OCI-LY7 (cell line): ENCODE results near the gene TOP3A. TPM values are rescaled to one million over a fixed set of nuclear protein-coding genes. Genes with fewer than 3 reads are reported as not detected.

ENCODE experiments used
- BruUV-seq: library from RNA; stranded (reverse); fragments of 400-500 nt; replicated peaks from 2 replicates; lab custom pipeline; 2021; lab: Mats Ljungman, UMichigan
- CTCF ChIA-PET: fragments of 300-600 bp; sonication (Branson Sonifier 250); formaldehyde crosslinking; loops from one replicate; lab custom pipeline; 2022; ENCODE audit warnings: antibody characterized with exemption; ENCODE audit not compliant: unreplicated experiment; lab: Charles Lee
- POLR2A ChIA-PET: fragments of 300-600 bp; sonication (Branson Sonifier 250); formaldehyde crosslinking; loops from one replicate; lab custom pipeline; 2022; ENCODE audit warnings: antibody characterized with exemption; lab: Charles Lee
- DNase-seq: peaks from one replicate; pipeline ENCODE4 v3.0.0-alpha.2; 2015; ENCODE audit warnings: low spot score
- H2AFZ ChIP-seq: fragments of 200-600 bp; sonication (generic), shearing (Covaris generic); 2 replicates; pipeline ENCODE4 v1.6.1; 2014; ENCODE audit warnings: mild to moderate bottlenecking, antibody characterized with exemption, low read length, moderate library complexity
- H3K27ac ChIP-seq: fragments of 200-600 bp; sonication (generic); 2 replicates; pipeline ENCODE4 v1.5.1; 2014; ENCODE audit warnings: mixed run types, low read depth, mild to moderate bottlenecking, moderate library complexity, low read length, inconsistent platforms; ENCODE audit not compliant: poor library complexity, severe bottlenecking
- H3K36me3 ChIP-seq: fragments of 200-600 bp; sonication (generic); 2 replicates; pipeline ENCODE4 v1.6.1; 2014; ENCODE audit warnings: mild to moderate bottlenecking, antibody characterized with exemption, low read length, moderate library complexity, mixed read lengths; ENCODE audit not compliant: insufficient read depth
- H3K4me1 ChIP-seq: fragments of 200-600 bp; sonication (generic); 2 replicates; pipeline ENCODE4 v1.5.1; 2014; ENCODE audit warnings: mild to moderate bottlenecking, low read length; ENCODE audit not compliant: insufficient read depth, poor library complexity, severe bottlenecking
- H3K4me2 ChIP-seq: fragments of 200-600 bp; sonication (generic); 2 replicates; pipeline ENCODE4 v1.6.1; 2014; ENCODE audit warnings: mild to moderate bottlenecking, low read length
- H3K4me3 ChIP-seq: fragments of 200-600 bp; sonication (generic); 2 replicates; pipeline ENCODE4 v1.5.1; 2014; ENCODE audit warnings: mild to moderate bottlenecking, low read depth, low read length; ENCODE audit not compliant: poor library complexity, severe bottlenecking
- H3K79me2 ChIP-seq: fragments of 200-600 bp; sonication (generic); 2 replicates; pipeline ENCODE4 v1.6.1; 2016; ENCODE audit warnings: low read depth, mild to moderate bottlenecking, low read length, moderate library complexity, mixed read lengths; ENCODE audit not compliant: insufficient read depth
- H3K9me2 ChIP-seq: fragments of 200-600 bp; sonication (generic); 2 replicates; pipeline ENCODE4 v1.6.1; 2016; ENCODE audit warnings: mild to moderate bottlenecking, low read length, mixed read lengths; ENCODE audit not compliant: insufficient read depth
- H3K9me3 ChIP-seq: fragments of 200-600 bp; sonication (generic); 2 replicates; pipeline ENCODE4 v1.6.1; 2014; ENCODE audit warnings: mild to moderate bottlenecking, mixed run types, low read length, mixed read lengths
- H4K20me1 ChIP-seq: fragments of 200-600 bp; sonication (generic); 2 replicates; pipeline ENCODE4 v1.6.1; 2014; ENCODE audit warnings: mild to moderate bottlenecking, antibody characterized with exemption, low read length, moderate library complexity, mixed read lengths; ENCODE audit not compliant: insufficient read depth
- EZH2phosphoT487 ChIP-seq: fragments of 200-600 bp; sonication (generic); IDR thresholded peaks from 2 replicates; pipeline ENCODE4 v1.6.1; 2018; ENCODE audit warnings: low read depth, borderline replicate concordance, mild to moderate bottlenecking, mixed run types, antibody characterized with exemption, low read length, moderate library complexity, mixed read lengths
- intact Hi-C: fragments of 100-400 bp; cut with micrococcal nuclease; formaldehyde crosslinking; loops from one replicate; pipeline ENCODE4 v1.10.0; 2022; ENCODE audit not compliant: unreplicated experiment
- total RNA-seq, 2 experiments: library from RNA; depleted of rRNA in 1 of 2; stranded (reverse); fragments of >200 nt in 1 of 2; shearing (Covaris generic) in 1 of 2; gene quantifications; 2 replicates each; pipeline ENCODE4 v1.2.3, GENCODE V29; 2014 to 2022
- TF ChIP-seq, protein P1 (sequence below): fragments of 200-600 bp; sonication (generic); conservative IDR thresholded peaks from 2 replicates; pipeline ENCODE4 v1.5.1; 2014; ENCODE audit warnings: mild to moderate bottlenecking, antibody characterized with exemption, low read length, moderate library complexity, mixed read lengths

Gene TOP3A
- total RNA-seq, 2 experiments from 2014 or later = 48.3 to 64.4 TPM

DNA sequence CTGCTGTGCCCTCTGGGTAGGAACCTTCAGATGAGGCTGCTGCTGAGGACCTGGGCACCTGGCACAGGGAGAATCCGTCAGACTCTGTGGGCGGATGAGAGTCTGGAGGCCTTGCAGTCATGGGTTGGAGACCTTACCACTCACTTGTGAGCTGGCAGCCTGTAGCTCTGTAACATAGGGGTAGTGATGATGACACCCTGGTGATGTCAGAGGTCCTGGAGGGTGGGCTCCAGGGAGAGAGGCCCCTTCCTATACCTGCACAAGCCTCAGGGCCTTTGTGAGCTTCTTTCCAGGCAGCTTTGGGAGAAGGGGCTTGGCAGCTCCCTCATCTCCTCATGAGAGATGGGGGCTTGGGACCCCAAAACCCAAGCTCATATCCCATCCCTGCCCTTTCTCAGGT, 52.7 kb downstream of the TOP3A start:
- TF ChIP-seq, protein P1, sequence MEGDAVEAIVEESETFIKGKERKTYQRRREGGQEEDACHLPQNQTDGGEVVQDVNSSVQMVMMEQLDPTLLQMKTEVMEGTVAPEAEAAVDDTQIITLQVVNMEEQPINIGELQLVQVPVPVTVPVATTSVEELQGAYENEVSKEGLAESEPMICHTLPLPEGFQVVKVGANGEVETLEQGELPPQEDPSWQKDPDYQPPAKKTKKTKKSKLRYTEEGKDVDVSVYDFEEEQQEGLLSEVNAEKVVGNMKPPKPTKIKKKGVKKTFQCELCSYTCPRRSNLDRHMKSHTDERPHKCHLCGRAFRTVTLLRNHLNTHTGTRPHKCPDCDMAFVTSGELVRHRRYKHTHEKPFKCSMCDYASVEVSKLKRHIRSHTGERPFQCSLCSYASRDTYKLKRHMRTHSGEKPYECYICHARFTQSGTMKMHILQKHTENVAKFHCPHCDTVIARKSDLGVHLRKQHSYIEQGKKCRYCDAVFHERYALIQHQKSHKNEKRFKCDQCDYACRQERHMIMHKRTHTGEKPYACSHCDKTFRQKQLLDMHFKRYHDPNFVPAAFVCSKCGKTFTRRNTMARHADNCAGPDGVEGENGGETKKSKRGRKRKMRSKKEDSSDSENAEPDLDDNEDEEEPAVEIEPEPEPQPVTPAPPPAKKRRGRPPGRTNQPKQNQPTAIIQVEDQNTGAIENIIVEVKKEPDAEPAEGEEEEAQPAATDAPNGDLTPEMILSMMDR = no peak
- Histone ChIP-seq H3K4me2 (peak overlapping the region; percentile 98), H3K79me2 (peaks cover 12% of the 10 kb centered on the region; the same call in 1 of the 2 replicates), H3K4me1 (peaks cover 29% of the 10 kb centered on the region), H3K36me3 (no peaks in the 10 kb centered on the region; the same call in 1 of the 2 replicates), H3K27ac (no peak overlapping the region), H2AFZ (no peak overlapping the region), H3K9me3 (no peaks in the 10 kb centered on the region), H3K4me3 (no peak overlapping the region), H4K20me1 (no peaks in the 10 kb centered on the region), H3K9me2 (no peaks in the 10 kb centered on the region)
- CTCF ChIA-PET = interaction anchor here (0.5 kb wide), 1 partner anchor 716 kb away, joined by 3 read pairs; no protein-coding TSS in a partner anchor
- POLR2A ChIA-PET = no interaction called here
- DNase-seq = no peak
- intact Hi-C loops = no loop called here
- no TSS peak for BruUV-seq

DNA sequence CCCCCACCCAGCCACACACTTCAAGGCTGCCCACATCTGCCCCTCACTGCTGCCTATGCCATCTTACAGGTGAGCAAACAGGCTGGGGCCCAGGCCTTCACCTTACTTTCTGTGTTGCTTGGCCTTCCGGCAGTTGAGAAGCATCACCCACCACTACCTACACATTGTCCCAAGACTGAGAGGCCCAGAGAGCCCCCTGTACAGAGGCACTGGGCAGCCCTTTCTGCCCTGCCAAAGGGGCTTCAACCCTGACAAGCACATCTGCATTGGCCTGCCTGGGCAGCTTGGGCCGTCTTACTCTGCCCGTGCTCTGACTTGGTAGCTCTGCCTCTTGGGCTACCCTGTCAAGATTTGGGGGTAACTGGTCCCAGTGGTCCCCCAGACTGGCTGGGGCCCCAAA, 53.1 kb downstream of the TOP3A start:
- Histone ChIP-seq H3K9me3 (no peaks in the 10 kb centered on the region), H3K36me3 (no peaks in the 10 kb centered on the region; the same call in 1 of the 2 replicates), H3K4me3 (peak overlapping the region; percentile 80), H3K4me2 (peak overlapping the region; percentile 98), H3K27ac (no peak overlapping the region), H2AFZ (no peak overlapping the region), H3K9me2 (no peaks in the 10 kb centered on the region), H4K20me1 (no peaks in the 10 kb centered on the region), H3K4me1 (peaks cover 33% of the 10 kb centered on the region), H3K79me2 (peaks cover 15% of the 10 kb centered on the region; the same call in 1 of the 2 replicates)
- ChIA-PET POLR2A (no interaction called here), CTCF (no interaction called here)
- BruUV-seq = no TSS peak
- no peak for DNase-seq
- TF ChIP-seq, protein P1 = no peak
- TF ChIP-seq EZH2phosphoT487 = no peak
- intact Hi-C loops = loop anchor here (2.0 kb wide), 1 partner anchor 53 kb away; the partner anchor contains the start of genes SMCR8 and TOP3A

DNA sequence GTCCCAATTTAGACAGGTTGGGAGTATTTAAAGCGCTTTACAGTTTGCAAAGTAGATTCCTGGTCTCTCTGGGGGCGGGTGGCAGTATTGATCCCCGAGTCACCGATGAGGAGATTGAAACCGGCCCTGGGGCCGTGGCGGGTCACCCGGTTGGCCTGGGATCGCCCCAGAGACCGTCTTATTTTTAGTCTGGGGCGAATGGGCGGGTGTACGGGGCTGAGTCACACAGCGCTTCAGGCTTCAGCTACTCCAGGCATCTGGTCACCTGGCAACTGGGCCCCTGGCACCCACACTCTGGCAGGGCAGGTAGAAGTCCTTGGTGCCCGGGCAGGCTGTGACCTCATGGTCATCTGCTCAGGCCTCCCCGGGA, 53.7 kb downstream of the TOP3A start:
- BruUV-seq = no TSS peak
- H3K27ac ChIP-seq = peak overlapping the region; percentile 49
- POLR2A ChIA-PET = interaction anchor here (0.6 kb wide), 1 partner anchor 30 kb away, joined by 3 read pairs; no protein-coding TSS in a partner anchor
- H3K9me3 ChIP-seq = no peaks in the 10 kb centered on the region
- DNase-seq = peak; percentile 19
- no peaks in the 10 kb centered on the region for H3K9me2 ChIP-seq
- peak overlapping the region; percentile 98 for H3K4me2 ChIP-seq
- TF ChIP-seq EZH2phosphoT487 = no peak
- peaks cover 33% of the 10 kb centered on the region for H3K4me1 ChIP-seq
- H2AFZ ChIP-seq = peak overlapping the region; percentile 82
- peak overlapping the region; percentile 80 for H3K4me3 ChIP-seq
- H3K36me3 ChIP-seq = peaks cover 3% of the 10 kb centered on the region; the same call in 1 of the 2 replicates
- intact Hi-C loops = loop anchor here (2.0 kb wide), 1 partner anchor 54 kb away; the partner anchor contains the start of genes SMCR8 and TOP3A
- no peaks in the 10 kb centered on the region for H4K20me1 ChIP-seq
- H3K79me2 ChIP-seq = peaks cover 15% of the 10 kb centered on the region; the same call in 1 of the 2 replicates
- CTCF ChIA-PET = interaction anchor here (1.0 kb wide), 1 partner anchor 8 kb away, joined by 3 read pairs; no protein-coding TSS in a partner anchor
